Esophagus (tissue), 2 donors: ENCODE data around the gene MRGPRF. TPM values are rescaled to one million over a fixed set of nuclear protein-coding genes. Genes with fewer than 3 reads are reported as not detected.
A peak's percentile ranks its signal among the peaks of the same experiment; 100 is the strongest.

Experiments
- H3K27ac ChIP-seq, 2 donors: one replicate each; pipeline ENCODE4 v1.5.1; 2013; ENCODE audit warnings: low read depth in 2 of 2, mild to moderate bottlenecking in 2 of 2, inconsistent platforms in 1 of 2, low read length in 1 of 2, moderate library complexity in 1 of 2
- H3K27me3 ChIP-seq, 2 donors: one replicate each; pipeline ENCODE4 v1.6.1; 2013; ENCODE audit warnings: low read length in 2 of 2, control low read depth in 1 of 2, mild to moderate bottlenecking in 1 of 2; ENCODE audit not compliant: insufficient read depth in 2 of 2, control insufficient read depth in 1 of 2
- H3K36me3 ChIP-seq, 2 donors: one replicate each; pipeline ENCODE4 v1.6.1; 2013; ENCODE audit warnings: low read length in 1 of 2; ENCODE audit not compliant: control insufficient read depth in 2 of 2, insufficient read depth in 2 of 2
- H3K4me1 ChIP-seq, 2 donors: one replicate each; pipeline ENCODE4 v1.6.1; 2013; ENCODE audit warnings: low read length in 1 of 2; ENCODE audit not compliant: control insufficient read depth in 2 of 2, insufficient read depth in 2 of 2
- H3K4me3 ChIP-seq, 2 donors: one replicate each; pipeline ENCODE4 v1.5.1; 2013; ENCODE audit warnings: low read length in 2 of 2, mild to moderate bottlenecking in 2 of 2, low read depth in 1 of 2, moderate library complexity in 1 of 2
- H3K9me3 ChIP-seq, 2 donors: one replicate each; pipeline ENCODE4 v1.6.1; 2013; ENCODE audit warnings: mild to moderate bottlenecking in 2 of 2, low read depth in 1 of 2, low read length in 1 of 2, moderate library complexity in 1 of 2; ENCODE audit not compliant: control insufficient read depth in 2 of 2, insufficient read depth in 1 of 2
- whole genome bisulfite sequencing, 2 donors: extraction: QIAGEN DNeasy Blood & Tissue Kit; methylation state at CpG; one replicate each; pipeline ENCODE4 v1.1.7; 2013; 5-methylcytosine and 5-hydroxymethylcytosine counted together
- polyA plus RNA-seq, 2 donors: library from polyadenylated mRNA; stranded (reverse); fragments of 200-250 nt; gene quantifications; one replicate each; pipeline ENCODE4 v1.2.3, GENCODE V29; 2013
- donor health status: healthy with polysubstance abuse.
- donor health status: Bipolar disorder and iron deficiency.

MRGPRF gene, protein sequence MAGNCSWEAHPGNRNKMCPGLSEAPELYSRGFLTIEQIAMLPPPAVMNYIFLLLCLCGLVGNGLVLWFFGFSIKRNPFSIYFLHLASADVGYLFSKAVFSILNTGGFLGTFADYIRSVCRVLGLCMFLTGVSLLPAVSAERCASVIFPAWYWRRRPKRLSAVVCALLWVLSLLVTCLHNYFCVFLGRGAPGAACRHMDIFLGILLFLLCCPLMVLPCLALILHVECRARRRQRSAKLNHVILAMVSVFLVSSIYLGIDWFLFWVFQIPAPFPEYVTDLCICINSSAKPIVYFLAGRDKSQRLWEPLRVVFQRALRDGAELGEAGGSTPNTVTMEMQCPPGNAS
- 10 to 100 TPM in 1 of 2 donors, 1 to 10 TPM in 1; 5.3 to 14.7 TPM for polyA plus RNA-seq

GRCh38 chr11:69013009-69013951 lies at the start of gene MRGPRF:
MRGPRF (minus strand) TSS chr11:69013246; CDS start chr11:69009901, 3,345 bp downstream.
- 5 to 10% methylated on average over 43 of the region's 43 CpGs for WGBS, 2 donors
- peaks cover 8 to 25% of the 10 kb centered on the region in 2 donors for H3K4me1 ChIP-seq

DNA sequence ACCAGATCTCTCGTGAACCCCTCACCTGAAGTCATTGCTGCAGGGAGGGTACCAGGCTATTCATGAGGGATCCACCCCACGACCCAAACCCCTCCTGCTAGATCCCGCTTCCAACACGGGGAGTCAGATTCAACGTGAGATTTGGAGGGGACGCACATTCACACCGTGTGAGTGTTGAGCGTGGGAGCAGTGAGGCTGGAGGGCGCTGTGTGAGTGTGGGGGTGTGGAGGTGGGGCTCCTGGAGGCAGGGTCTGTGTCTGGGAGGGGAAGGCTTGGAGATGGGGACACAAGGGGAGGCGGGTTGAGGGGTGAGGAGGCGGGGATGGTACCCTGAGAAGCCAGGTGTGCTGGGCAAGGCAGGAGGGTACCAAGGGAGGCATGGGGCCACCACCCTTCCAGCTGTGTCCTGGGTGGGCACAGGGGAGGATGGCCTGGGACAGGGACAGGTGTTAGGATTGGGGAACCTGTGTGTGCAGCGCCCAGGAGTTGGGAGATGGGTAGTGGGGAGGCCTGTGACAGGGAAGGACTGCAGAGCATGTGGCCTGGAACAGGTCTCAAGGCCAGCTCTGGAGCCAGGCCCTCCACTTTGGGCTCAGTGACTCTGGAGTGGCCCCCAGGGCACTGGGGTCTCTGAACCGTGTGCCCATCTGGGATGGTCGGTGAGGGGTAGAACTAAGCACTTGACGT lies 49.3 kb upstream of the MRGPRF start:
- Histone ChIP-seq H3K27me3 (no peaks in the 10 kb centered on the region), H3K4me3 (no peak overlapping the region), H3K4me1 (peaks cover 3% of the 10 kb centered on the region in 2 donors), H3K36me3 (peaks cover 0 to 54% of the 10 kb centered on the region in 2 donors), H3K27ac (no peak overlapping the region), H3K9me3 (no peaks in the 10 kb centered on the region)
- 93 to 95% methylated on average over 15 of the region's 15 CpGs for WGBS, 2 donors

More at GRCh38 chr11:69013009-69013951, at the start of gene MRGPRF:
- peak within 1 kb of the TSS; percentile 45 to 55 for H3K4me3 ChIP-seq
- H3K27me3 ChIP-seq, result no peaks in the 10 kb centered on the region
- H3K36me3 ChIP-seq, result no peaks in the 10 kb centered on the region
- peak within 1 kb of the TSS; percentile 84 to 88 for H3K27ac ChIP-seq
- H3K9me3 ChIP-seq, result peaks cover 0 to 2% of the 10 kb centered on the region in 2 donors

- Histone ChIP-seq H3K27ac (no peak overlapping the region), H3K36me3 (peaks cover 0 to 53% of the 10 kb centered on the region in 2 donors), H3K27me3 (no peaks in the 10 kb centered on the region), H3K4me1 (peaks cover 3% of the 10 kb centered on the region in 2 donors), H3K9me3 (no peaks in the 10 kb centered on the region), H3K4me3 (no peak overlapping the region)
- WGBS, 2 donors, result 77 to 80% methylated on average over 4 of the region's 4 CpGs
Measured at GRCh38 chr11:69061713-69062053, 48.6 kb upstream of the MRGPRF start.

GRCh38 chr11:69060806-69061712 lies 48.0 kb upstream of the MRGPRF start:
- WGBS, 2 donors, result 88 to 91% methylated on average over 25 of the region's 25 CpGs
- Histone ChIP-seq H3K4me1 (peaks cover 3% of the 10 kb centered on the region in 2 donors), H3K9me3 (no peaks in the 10 kb centered on the region), H3K4me3 (no peak overlapping the region), H3K27me3 (no peaks in the 10 kb centered on the region), H3K27ac (no peak overlapping the region), H3K36me3 (peaks cover 0 to 53% of the 10 kb centered on the region in 2 donors)

DNA sequence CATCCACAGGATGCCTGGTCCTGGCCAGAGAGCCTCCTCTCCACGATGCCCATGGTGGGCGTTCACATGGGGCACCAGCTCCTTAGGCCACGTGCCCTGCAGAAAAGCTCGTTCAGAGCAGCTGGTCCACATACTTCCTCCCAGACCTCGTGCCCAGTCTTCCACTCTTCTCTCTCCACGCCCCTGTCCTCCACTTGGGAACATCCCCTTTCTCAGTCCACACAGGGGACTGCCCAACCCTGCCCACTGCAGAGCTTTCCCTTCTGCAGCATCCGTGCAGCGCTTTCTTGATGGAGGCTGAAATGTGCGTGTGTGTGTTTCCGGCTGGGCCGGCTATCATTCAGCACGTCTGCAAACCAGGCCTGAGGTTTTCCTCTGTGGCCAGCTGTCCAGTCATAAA lies 46.9 kb upstream of the MRGPRF start:
- H3K27ac ChIP-seq, result no peak overlapping the region
- H3K4me3 ChIP-seq, result no peak overlapping the region
- peaks cover 3 to 7% of the 10 kb centered on the region in 2 donors for H3K4me1 ChIP-seq
- no peaks in the 10 kb centered on the region for H3K27me3 ChIP-seq
- H3K9me3 ChIP-seq, result no peaks in the 10 kb centered on the region
- WGBS, 2 donors, result 87 to 88% methylated on average over 12 of the region's 12 CpGs
- peaks cover 0 to 58% of the 10 kb centered on the region in 2 donors for H3K36me3 ChIP-seq

DNA sequence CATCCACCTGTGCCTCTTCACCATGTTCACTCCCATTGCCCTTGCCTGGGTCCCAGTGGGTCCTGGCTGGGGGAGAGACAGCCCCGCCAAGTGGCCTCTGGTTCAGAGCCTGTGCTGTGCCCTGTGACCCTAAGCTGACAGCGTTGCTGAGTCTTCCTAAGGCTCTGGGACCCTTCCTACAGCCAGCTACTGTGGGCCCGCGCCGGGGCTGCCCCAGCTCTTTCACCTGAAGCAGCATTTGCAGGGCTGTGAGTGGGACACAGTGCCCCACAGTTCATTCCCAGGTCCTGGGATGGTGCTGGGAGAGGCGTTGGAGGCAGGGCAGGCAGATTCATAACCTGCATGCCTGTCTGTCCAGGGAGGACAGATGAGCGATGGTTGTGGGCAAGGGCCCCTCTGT lies 46.4 kb upstream of the MRGPRF start:
- 96 to 99% methylated on average over 6 to 7 of the region's 7 CpGs for WGBS, 2 donors
- H3K4me1 ChIP-seq, result peaks cover under 1 to 5% of the 10 kb centered on the region in 2 donors
- no peaks in the 10 kb centered on the region for H3K9me3 ChIP-seq
- no peak overlapping the region for H3K4me3 ChIP-seq
- H3K36me3 ChIP-seq, result peaks cover 0 to 64% of the 10 kb centered on the region in 2 donors
- H3K27me3 ChIP-seq, result no peaks in the 10 kb centered on the region
- no peak overlapping the region for H3K27ac ChIP-seq

GRCh38 chr11:69058511-69059270 lies 45.6 kb upstream of the MRGPRF start:
- 92 to 93% methylated on average over 23 of the region's 23 CpGs for WGBS, 2 donors
- Histone ChIP-seq H3K4me1 (peaks cover 0 to 5% of the 10 kb centered on the region in 2 donors), H3K27ac (no peak overlapping the region), H3K4me3 (no peak overlapping the region), H3K9me3 (no peaks in the 10 kb centered on the region), H3K27me3 (no peaks in the 10 kb centered on the region), H3K36me3 (peaks cover 0 to 68% of the 10 kb centered on the region in 2 donors)

DNA sequence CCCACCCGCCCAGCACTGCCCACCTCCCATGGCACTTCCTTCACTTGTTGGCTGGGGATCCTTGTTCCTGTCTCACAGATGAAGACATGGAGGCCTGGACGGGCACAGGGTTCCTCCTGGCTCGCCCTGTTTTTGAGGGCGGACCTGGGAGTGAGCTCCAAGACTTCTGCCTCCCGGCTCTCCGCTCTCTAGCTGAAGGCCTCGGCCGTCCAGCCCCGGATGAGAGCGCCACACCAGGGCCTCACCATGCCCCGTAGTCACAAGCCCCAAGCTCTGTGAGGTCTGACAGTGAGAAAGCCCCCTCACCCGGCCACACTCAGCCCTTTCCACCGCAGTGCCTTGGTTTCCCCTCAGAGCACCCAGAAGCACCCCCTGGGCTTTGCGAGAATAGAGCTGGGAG lies 44.8 kb upstream of the MRGPRF start:
- Histone ChIP-seq H3K36me3 (peaks cover 0 to 62% of the 10 kb centered on the region in 2 donors), H3K4me3 (no peak overlapping the region), H3K27ac (no peak overlapping the region), H3K27me3 (no peaks in the 10 kb centered on the region), H3K9me3 (no peaks in the 10 kb centered on the region), H3K4me1 (peaks cover 4 to 9% of the 10 kb centered on the region in 2 donors)
- 85 to 88% methylated on average over 13 to 14 of the region's 14 CpGs for WGBS, 2 donors
